SK-N-MC (cell line): ENCODE results near the gene CUL4B.

Source experiments
- EZH2 ChIP-seq: fragments of 200-600 bp; sonication (generic); IDR thresholded peaks from one replicate; pipeline ENCODE4 v1.6.1; 2017; ENCODE audit warnings: antibody characterized with exemption
- FOXP2 ChIP-seq: optimal IDR thresholded peaks from 2 replicates; pipeline ENCODE3; 2011; ENCODE audit warnings: mild to moderate bottlenecking, moderate library complexity; ENCODE audit not compliant: insufficient read depth; ENCODE audit errors: extremely low read length, control extremely low read depth
- POLR2AphosphoS5 ChIP-seq: IDR thresholded peaks from 2 replicates; pipeline ENCODE4 v1.6.1; 2012; ENCODE audit warnings: mild to moderate bottlenecking, low read depth, low read length, borderline replicate concordance

DNA sequence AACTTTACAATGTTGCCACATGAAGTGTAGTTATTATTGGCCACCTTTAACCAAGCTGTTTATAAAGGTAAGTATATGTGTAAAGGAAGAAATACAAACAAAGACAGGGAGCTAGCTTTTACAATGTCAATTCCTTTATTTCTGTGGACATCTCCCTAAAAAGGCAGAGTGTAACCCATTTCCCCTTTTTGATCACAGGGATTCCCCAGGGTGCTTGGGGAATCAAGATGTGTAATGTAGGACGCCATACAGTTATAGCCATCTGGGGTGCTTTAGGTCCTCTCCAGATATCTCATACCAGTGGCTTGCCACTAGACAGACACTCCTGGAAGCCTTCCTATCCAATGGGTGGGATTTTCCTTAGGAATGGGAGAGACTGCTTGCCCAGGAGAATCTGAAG, 4.2 kb upstream of the CUL4B start:
- TF ChIP-seq POLR2AphosphoS5 (no peak), EZH2 (no peak), FOXP2 (no peak)
